Suprapubic skin (tissue), 4 donors: ENCODE data around the gene DSCAML1. TPM values are rescaled to one million over a fixed set of nuclear protein-coding genes. Genes with fewer than 3 reads are reported as not detected.

Source experiments
- DNase-seq, 2 donors: peaks; one replicate each; pipeline ENCODE4 v3.0.0-alpha.2; 2019; ENCODE audit warnings: low spot score in 2 of 2
- H3K27ac ChIP-seq: fragments of 200-600 bp; sonication (generic); one replicate; pipeline ENCODE4 v1.5.1; 2019
- H3K27me3 ChIP-seq: fragments of 200-600 bp; sonication (generic); one replicate; pipeline ENCODE4 v1.5.1; 2019
- H3K36me3 ChIP-seq: fragments of 200-600 bp; sonication (generic); one replicate; pipeline ENCODE4 v1.5.1; 2019
- H3K4me1 ChIP-seq: fragments of 200-600 bp; sonication (generic); one replicate; pipeline ENCODE4 v1.5.1; 2019
- H3K4me3 ChIP-seq: fragments of 200-600 bp; sonication (generic); one replicate; pipeline ENCODE4 v1.5.1; 2019; ENCODE audit warnings: mild to moderate bottlenecking
- H3K9me3 ChIP-seq: fragments of 200-600 bp; sonication (generic); one replicate; pipeline ENCODE4 v1.5.1; 2019
- CTCF ChIP-seq, 2 donors: fragments of 200-600 bp in 1 of 2; fragments of 450-650 bp in 1 of 2; sonication (generic) in 1 of 2; IDR thresholded peaks; one replicate each; pipeline ENCODE4 v1.5.1; 2016 to 2019; ENCODE audit warnings: antibody characterized with exemption in 2 of 2, mild to moderate bottlenecking in 1 of 2, moderate library complexity in 1 of 2
- EP300 ChIP-seq: sonication (generic); formaldehyde crosslinking; IDR thresholded peaks from one replicate; pipeline ENCODE4 v1.6.1; 2017; ENCODE audit warnings: antibody characterized with exemption
- POLR2A ChIP-seq, 2 donors: fragments of 450-650 bp; IDR thresholded peaks; one replicate each; pipeline ENCODE4 v1.6.1; 2017; ENCODE audit warnings: antibody characterized with exemption in 2 of 2, mild to moderate bottlenecking in 2 of 2, moderate library complexity in 2 of 2
- POLR2AphosphoS5 ChIP-seq, 3 donors: sonication (generic); formaldehyde crosslinking; IDR thresholded peaks; one replicate each; pipeline ENCODE4 v1.6.1; 2017; ENCODE audit warnings: antibody characterized with exemption in 3 of 3
- WGBS: methylation state at CpG from one replicate; pipeline ENCODE4 v1.1.5; 2018; 5-methylcytosine and 5-hydroxymethylcytosine counted together
- total RNA-seq, 4 donors: library from RNA; depleted of rRNA; stranded (reverse); fragments of >200 nt; gene quantifications; one replicate each; pipeline ENCODE4 v1.1.0, GENCODE V29; 2016

DSCAML1 gene
- total RNA-seq, 4 donors from 2014 or later = 0.11 to 0.24 (median 0.21) TPM; not detected in 1

- peaks cover 14% of the 10 kb centered on the region for H3K4me1 ChIP-seq
- peaks cover 10% of the 10 kb centered on the region for H3K27me3 ChIP-seq
- WGBS = 60% methylated on average over 5 of the region's 7 CpGs
- H3K27ac ChIP-seq = no peak overlapping the region
- H3K9me3 ChIP-seq = no peaks in the 10 kb centered on the region
- peak; percentile 64 to 77 for DNase-seq
- TF ChIP-seq POLR2AphosphoS5 (IDR thresholded peaks at IDR 0.05) (no peak), POLR2A (IDR thresholded peaks at IDR 0.05) (no peak), CTCF (IDR thresholded peaks at IDR 0.05) (no peak), EP300 (no peak)
- H3K4me3 ChIP-seq = no peak overlapping the region
- no peaks in the 10 kb centered on the region for H3K36me3 ChIP-seq
Observed at GRCh38 chr11:117833401-117833891, 36.4 kb upstream of the DSCAML1 start.

GRCh38 chr11:117832511-117832910 lies 35.5 kb upstream of the DSCAML1 start:
- no peak overlapping the region for H3K4me3 ChIP-seq
- H3K36me3 ChIP-seq = no peaks in the 10 kb centered on the region
- H3K27ac ChIP-seq = no peak overlapping the region
- peaks cover 11% of the 10 kb centered on the region for H3K27me3 ChIP-seq
- 95% methylated on average over 8 of the region's 8 CpGs for WGBS
- DNase-seq = no peak
- no peaks in the 10 kb centered on the region for H3K9me3 ChIP-seq
- H3K4me1 ChIP-seq = peaks cover 18% of the 10 kb centered on the region
- TF ChIP-seq EP300 = no peak
- no peak for TF ChIP-seq POLR2A (IDR thresholded peaks at IDR 0.05)
- no peak for TF ChIP-seq POLR2AphosphoS5 (IDR thresholded peaks at IDR 0.05)
- TF ChIP-seq CTCF (IDR thresholded peaks at IDR 0.05) = no peak

- H3K27me3 ChIP-seq = peaks cover 11% of the 10 kb centered on the region
- TF ChIP-seq POLR2AphosphoS5 (IDR thresholded peaks at IDR 0.05) (no peak), POLR2A (IDR thresholded peaks at IDR 0.05) (no peak), EP300 (no peak), CTCF (IDR thresholded peaks at IDR 0.05) (no peak)
- H3K9me3 ChIP-seq = no peaks in the 10 kb centered on the region
- H3K4me1 ChIP-seq = peaks cover 18% of the 10 kb centered on the region
- H3K36me3 ChIP-seq = no peaks in the 10 kb centered on the region
- no peak overlapping the region for H3K4me3 ChIP-seq
- 93% methylated on average over 6 of the region's 7 CpGs for WGBS
- DNase-seq = no peak
- H3K27ac ChIP-seq = no peak overlapping the region
Observed at GRCh38 chr11:117831661-117832415, 34.8 kb upstream of the DSCAML1 start.

- no peaks in the 10 kb centered on the region for H3K9me3 ChIP-seq
- DNase-seq = peak in 1 of 2 donors; percentile 52
- no peak overlapping the region for H3K27ac ChIP-seq
- 70% methylated on average over 6 of the region's 6 CpGs for WGBS
- no peak for TF ChIP-seq POLR2A (IDR thresholded peaks at IDR 0.05)
- no peak for TF ChIP-seq EP300
- no peak for TF ChIP-seq POLR2AphosphoS5 (IDR thresholded peaks at IDR 0.05)
- TF ChIP-seq CTCF (IDR thresholded peaks at IDR 0.05) = no peak
- peaks cover 11% of the 10 kb centered on the region for H3K27me3 ChIP-seq
- H3K4me1 ChIP-seq = peaks cover 18% of the 10 kb centered on the region
- H3K4me3 ChIP-seq = no peak overlapping the region
- H3K36me3 ChIP-seq = no peaks in the 10 kb centered on the region
Observed at GRCh38 chr11:117830674-117831351, 33.8 kb upstream of the DSCAML1 start.

- peaks cover 21% of the 10 kb centered on the region for H3K4me1 ChIP-seq
- no peaks in the 10 kb centered on the region for H3K9me3 ChIP-seq
- peaks cover 11% of the 10 kb centered on the region for H3K27me3 ChIP-seq
- TF ChIP-seq EP300 = no peak
- 82% methylated on average over 14 of the region's 14 CpGs for WGBS
- H3K36me3 ChIP-seq = no peaks in the 10 kb centered on the region
- H3K4me3 ChIP-seq = no peak overlapping the region
- peak in 1 of 2 donors; percentile 53 for DNase-seq
- H3K27ac ChIP-seq = no peak overlapping the region
Observed at GRCh38 chr11:117830072-117830471, 33.1 kb upstream of the DSCAML1 start.
